Panc1 (cell line): ENCODE data around the gene PRSS27. TPM values are rescaled to one million over a fixed set of nuclear protein-coding genes. Genes with fewer than 3 reads are reported as not detected.

ENCODE experiments used
- ATAC-seq: fragments of 200-7000 bp; cut with Tn5 transposase; 2 replicates; pipeline ENCODE4 v1.9.1; 2020; ENCODE audit warnings: mild to moderate bottlenecking, moderate library complexity
- BruUV-seq: library from RNA; stranded (reverse); fragments of 400-500 nt; replicated peaks from 2 replicates; lab custom pipeline; 2021; lab: Mats Ljungman, UMichigan
- CTCF ChIA-PET: fragments of 300-600 bp; sonication (Branson Sonifier 250); formaldehyde crosslinking; loops from one replicate; lab custom pipeline; 2022; ENCODE audit warnings: antibody characterized with exemption; lab: Charles Lee
- POLR2A ChIA-PET: fragments of 300-600 bp; sonication (Branson Sonifier 250); formaldehyde crosslinking; loops from one replicate; lab custom pipeline; 2022; ENCODE audit warnings: antibody characterized with exemption; lab: Charles Lee
- DNase-seq: peaks from one replicate; pipeline ENCODE4 v3.0.0-alpha.2; 2010; ENCODE audit warnings: low read depth, low spot score
- H3K27ac ChIP-seq: 2 replicates; pipeline ENCODE4 v1.5.1; 2011; ENCODE audit warnings: mild to moderate bottlenecking, low read length, inconsistent platforms
- H3K27me3 ChIP-seq: fragments of 200-500 bp; sonication (Bioruptor generic); 2 replicates; pipeline ENCODE4 v1.6.0; 2014; ENCODE audit warnings: low read length, inconsistent platforms; ENCODE audit not compliant: control insufficient read depth, insufficient read depth
- H3K36me3 ChIP-seq: fragments of 200-500 bp; sonication (Bioruptor generic); 2 replicates; pipeline ENCODE4 v1.5.1; 2014; ENCODE audit warnings: inconsistent platforms, mild to moderate bottlenecking, low read length, moderate library complexity; ENCODE audit not compliant: control insufficient read depth, insufficient read depth
- H3K4me1 ChIP-seq: 2 replicates; pipeline ENCODE4 v1.5.1; 2011; ENCODE audit warnings: inconsistent platforms, mild to moderate bottlenecking, low read length, moderate library complexity; ENCODE audit not compliant: control insufficient read depth, insufficient read depth
- H3K4me3 ChIP-seq, 2 experiments: 2 replicates each; pipeline ENCODE4 v1.5.1; 2011 to 2012; ENCODE audit warnings: low read depth in 2 of 2, low read length in 2 of 2, mild to moderate bottlenecking in 2 of 2, inconsistent platforms in 1 of 2, moderate library complexity in 1 of 2
- H3K9me3 ChIP-seq: fragments of 200-500 bp; sonication (Bioruptor generic); 2 replicates; pipeline ENCODE4 v1.5.1; 2014; ENCODE audit warnings: low read depth, mild to moderate bottlenecking, inconsistent platforms, low read length, moderate library complexity; ENCODE audit not compliant: control insufficient read depth, insufficient read depth
- CTCF ChIP-seq: fragments of 450-650 bp; IDR thresholded peaks from 2 replicates; pipeline ENCODE4 v1.5.1; 2017; ENCODE audit warnings: mild to moderate bottlenecking
- POLR2AphosphoS5 ChIP-seq: IDR thresholded peaks from 2 replicates; pipeline ENCODE4 v1.6.1; 2012; ENCODE audit warnings: mild to moderate bottlenecking, low read depth, low read length, moderate library complexity
- REST ChIP-seq, 2 experiments: IDR thresholded peaks; 2 replicates each; pipeline ENCODE4 v1.6.1; 2011 to 2012; ENCODE audit warnings: low read depth in 2 of 2, control low read depth in 1 of 2, low read length in 1 of 2, mild to moderate bottlenecking in 1 of 2, moderate library complexity in 1 of 2; ENCODE audit not compliant: insufficient read depth in 1 of 2
- SIN3A ChIP-seq: IDR thresholded peaks from 2 replicates; pipeline ENCODE4 v1.6.1; 2012; ENCODE audit warnings: low read depth, mild to moderate bottlenecking, low read length, moderate library complexity, borderline replicate concordance; ENCODE audit not compliant: insufficient read depth
- TCF7L2 ChIP-seq: IDR thresholded peaks from 2 replicates; pipeline ENCODE4 v1.6.1; 2011; ENCODE audit warnings: mild to moderate bottlenecking, low read depth, low read length, inconsistent platforms
- in situ Hi-C: cut with HindIII; loops from 2 replicates; pipeline ENCODE4 v1.10.0; 2016; ENCODE audit warnings: low sequenced_read_pairs, low pct_unique_long_range_greater_than_20kb
- intact Hi-C: fragments of 100-400 bp; cut with micrococcal nuclease; formaldehyde crosslinking; loops from one replicate; pipeline ENCODE4 v1.10.0; 2022; ENCODE audit not compliant: unreplicated experiment
- total RNA-seq: library from RNA; stranded (reverse); gene quantifications from one replicate; pipeline ENCODE4 v1.2.1, GENCODE V29; 2021; ENCODE audit not compliant: unreplicated experiment

The PRSS27 gene
- total RNA-seq, 1 experiment from 2014 or later = 3.3 TPM

- H3K4me1 ChIP-seq = no peaks in the 10 kb centered on the region
- CTCF ChIA-PET = interaction anchor here (0.6 kb wide), 1 partner anchor 175 kb away, joined by 7 read pairs; no protein-coding TSS in a partner anchor
- DNase-seq = no peak
- peak; percentile 18; the same call in 1 of the 2 replicates for ATAC-seq
- no peaks in the 10 kb centered on the region for H3K27me3 ChIP-seq
- POLR2A ChIA-PET = interaction anchor here (0.7 kb wide), 1 partner anchor 17 kb away, joined by 3 read pairs; no protein-coding TSS in a partner anchor
- no peak for TF ChIP-seq TCF7L2
- no peak for TF ChIP-seq CTCF
- TF ChIP-seq POLR2AphosphoS5 = no peak; the same call in 1 of the 2 replicates
- no peak for TF ChIP-seq SIN3A
- no peak for TF ChIP-seq REST (IDR thresholded peaks at IDR 0.05; ENCODE audit: insufficient read depth in 1 of 2, low read depth in 2 of 2, low read length in 1 of 2)
- H3K27ac ChIP-seq = no peak overlapping the region
- intact Hi-C loops (no loop called here), in situ Hi-C loops (no loop called here)
- BruUV-seq = no TSS peak
- H3K36me3 ChIP-seq = no peaks in the 10 kb centered on the region
- no peak overlapping the region for H3K4me3 ChIP-seq
- H3K9me3 ChIP-seq = no peaks in the 10 kb centered on the region
Measured at GRCh38 chr16:2745116-2745890, 25.3 kb upstream of the PRSS27 start.

GRCh38 chr16:2744711-2745110 is 24.7 kb upstream of the PRSS27 start:
- Histone ChIP-seq H3K27ac (no peak overlapping the region), H3K36me3 (no peaks in the 10 kb centered on the region), H3K27me3 (no peaks in the 10 kb centered on the region), H3K4me3 (no peak overlapping the region), H3K4me1 (no peaks in the 10 kb centered on the region), H3K9me3 (no peaks in the 10 kb centered on the region)
- ATAC-seq (no peak), DNase-seq (no peak)
- intact Hi-C loops = no loop called here
- CTCF ChIA-PET = no interaction called here
- POLR2A ChIA-PET = interaction anchor here (0.7 kb wide), 1 partner anchor 17 kb away, joined by 3 read pairs; no protein-coding TSS in a partner anchor
- BruUV-seq = no TSS peak
- TF ChIP-seq SIN3A (no peak), REST (IDR thresholded peaks at IDR 0.05; ENCODE audit: insufficient read depth in 1 of 2, low read depth in 2 of 2, low read length in 1 of 2) (no peak), POLR2AphosphoS5 (no peak)
- in situ Hi-C loops = no loop called here
